SK-N-SH (cell line): ENCODE results near the gene SMIM36. TPM values are rescaled to one million over a fixed set of nuclear protein-coding genes. Genes with fewer than 3 reads are reported as not detected.

Experiments
- CTCF ChIA-PET: fragments of 300-600, 350-600 bp; formaldehyde crosslinking; extraction: SDS; loops from one replicate; lab custom pipeline; 2021; lab: Yijun Ruan, JAX
- POLR2A ChIA-PET: fragments of 350-600 bp; sonication (Branson Sonifier 250); formaldehyde crosslinking; extraction: SDS; loops from one replicate; lab custom pipeline; 2020; ENCODE audit warnings: antibody characterized with exemption, inconsistent platforms; lab: Yijun Ruan, JAX
- DNase-seq: peaks from one replicate; pipeline ENCODE4 v3.0.0; 2012
- H2AFZ ChIP-seq: fragments of 200-600 bp; sonication (generic); 2 replicates; pipeline ENCODE4 v1.8.1; 2016; ENCODE audit warnings: antibody characterized with exemption, mild to moderate bottlenecking, low read depth
- H3F3A ChIP-seq: fragments of 200-600 bp; sonication (generic); replicated peaks from 2 replicates; pipeline ENCODE3; 2016; ENCODE audit warnings: antibody characterized with exemption, mild to moderate bottlenecking; ENCODE audit not compliant: insufficient read depth
- H3K27ac ChIP-seq, 2 experiments: fragments of 200-500 bp in 1 of 2; fragments of 200-600 bp in 1 of 2; sonication (Bioruptor generic) in 1 of 2; sonication (generic), shearing (Covaris generic) in 1 of 2; 2 replicates each; pipeline versions ENCODE4 v1.5.1 to v1.6.1; 2014 to 2016; ENCODE audit warnings: low read depth in 2 of 2, inconsistent platforms in 1 of 2, low read length in 1 of 2, mild to moderate bottlenecking in 1 of 2, mixed read lengths in 1 of 2
- H3K27me3 ChIP-seq: fragments of 200-600 bp; sonication (generic), shearing (Covaris generic); 2 replicates; pipeline ENCODE4 v1.6.1; 2016; ENCODE audit warnings: mixed run types; ENCODE audit not compliant: insufficient read depth
- H3K36me3 ChIP-seq, 2 experiments: fragments of 200-500 bp in 1 of 2; fragments of 200-600 bp in 1 of 2; sonication (Bioruptor generic) in 1 of 2; sonication (generic) in 1 of 2; replicated peaks in 1 of 2; 2 replicates each; pipeline versions ENCODE3 to v1.5.1; 2014 to 2016; ENCODE audit warnings: low read length in 1 of 2, mild to moderate bottlenecking in 1 of 2; ENCODE audit not compliant: insufficient read depth in 2 of 2, control insufficient read depth in 1 of 2
- H3K4me1 ChIP-seq, 2 experiments: fragments of 200-500 bp in 1 of 2; fragments of 200-600 bp in 1 of 2; sonication (Bioruptor generic) in 1 of 2; sonication (generic), shearing (Covaris generic) in 1 of 2; 2 replicates each; pipeline versions ENCODE4 v1.5.1 to v1.6.1; 2014 to 2016; ENCODE audit warnings: low read depth in 1 of 2, low read length in 1 of 2, mixed run types in 1 of 2; ENCODE audit not compliant: insufficient read depth in 2 of 2, control insufficient read depth in 1 of 2
- H3K4me2 ChIP-seq: fragments of 200-600 bp; sonication (generic), shearing (Covaris generic); 2 replicates; pipeline ENCODE4 v1.6.1; 2017; ENCODE audit warnings: mixed run types
- H3K4me3 ChIP-seq, 2 experiments: fragments of 200-500 bp in 1 of 2; fragments of 200-600 bp in 1 of 2; sonication (Bioruptor generic) in 1 of 2; sonication (generic), shearing (Covaris generic) in 1 of 2; 2 replicates each; pipeline versions ENCODE4 v1.5.1 to v1.8.1; 2014 to 2016; ENCODE audit warnings: low read depth in 2 of 2, inconsistent platforms in 1 of 2, low read length in 1 of 2, mild to moderate bottlenecking in 1 of 2, mixed read lengths in 1 of 2, moderate library complexity in 1 of 2
- H3K79me2 ChIP-seq: fragments of 200-600 bp; sonication (generic); 2 replicates; pipeline ENCODE4 v1.8.1; 2017; ENCODE audit warnings: mild to moderate bottlenecking; ENCODE audit not compliant: insufficient read depth
- H3K9ac ChIP-seq: fragments of 200-600 bp; sonication (generic); 2 replicates; pipeline ENCODE4 v1.6.1; 2017; ENCODE audit warnings: mixed run types
- H3K9me2 ChIP-seq: fragments of 200-600 bp; sonication (generic); 2 replicates; pipeline ENCODE4 v1.6.1; 2017; ENCODE audit warnings: mixed run types
- H3K9me3 ChIP-seq: fragments of 200-600 bp; sonication (generic); 2 replicates; pipeline ENCODE4 v1.6.1; 2017; ENCODE audit warnings: mixed run types, mild to moderate bottlenecking, moderate library complexity
- H4K20me1 ChIP-seq: fragments of 200-600 bp; sonication (generic); 2 replicates; pipeline ENCODE4 v1.6.1; 2017; ENCODE audit warnings: mild to moderate bottlenecking, mixed run types; ENCODE audit not compliant: insufficient read depth
- EP300 ChIP-seq, 2 experiments: IDR thresholded peaks; 2 replicates each; pipeline versions ENCODE4 v1.4.0 to v1.6.1; 2012; ENCODE audit warnings: borderline replicate concordance in 1 of 2, low read depth in 1 of 2, low read length in 1 of 2
- FOXJ3 ChIP-seq: sonication (generic); formaldehyde crosslinking; IDR thresholded peaks from 2 replicates; pipeline ENCODE4 v1.5.1; 2020; ENCODE audit warnings: mild to moderate bottlenecking, missing genetic modification reagents
- GATA2 ChIP-seq: sonication (generic); formaldehyde crosslinking; IDR thresholded peaks from 2 replicates; pipeline ENCODE4 v1.5.0; 2020; ENCODE audit warnings: mild to moderate bottlenecking, missing genetic modification reagents
- JUND ChIP-seq: IDR thresholded peaks from 2 replicates; pipeline ENCODE4 v1.4.0; 2012
- RFX5 ChIP-seq: IDR thresholded peaks from 2 replicates; pipeline ENCODE4 v1.6.1; 2012; ENCODE audit warnings: mild to moderate bottlenecking, improper control_type of control experiment, low read length
- RXRA ChIP-seq: IDR thresholded peaks from 2 replicates; pipeline ENCODE4 v1.4.0; 2012; ENCODE audit warnings: low read depth, mild to moderate bottlenecking, borderline replicate concordance
- TAF1 ChIP-seq: IDR thresholded peaks from 2 replicates; pipeline ENCODE4 v1.6.1; 2012; ENCODE audit warnings: low read depth, mild to moderate bottlenecking, low read length, moderate library complexity, borderline replicate concordance
- TCF12 ChIP-seq: IDR thresholded peaks from 2 replicates; pipeline ENCODE4 v1.4.0; 2012
- WGBS: methylation state at CpG from one replicate; pipeline ENCODE4 v1.1.6; 2017; ENCODE audit warnings: low lambda C conversion rate; 5-methylcytosine and 5-hydroxymethylcytosine counted together
- polyA plus RNA-seq, 3 experiments: library from polyadenylated mRNA; depleted of rRNA; stranded (reverse); fragments of >200 nt; gene quantifications; 2 replicates each; pipeline ENCODE4 v1.2.3, GENCODE V29; 2012
- TF ChIP-seq, protein P1 (sequence below): IDR thresholded peaks from 2 replicates; pipeline ENCODE4 v1.6.1; 2012; ENCODE audit warnings: mild to moderate bottlenecking, low read depth, low read length, moderate library complexity
- TF ChIP-seq, protein P2 (sequence below): IDR thresholded peaks from 2 replicates; pipeline ENCODE4 v1.4.0; 2012; ENCODE audit warnings: low read depth
- TF ChIP-seq, protein P3 (sequence below): IDR thresholded peaks from 2 replicates; pipeline ENCODE4 v1.4.0; 2012; ENCODE audit warnings: low read depth, borderline replicate concordance

Gene SMIM36
- polyA plus RNA-seq, 1 of the 3 experiments (the other 2 are of a cell fraction): not detected

DNA sequence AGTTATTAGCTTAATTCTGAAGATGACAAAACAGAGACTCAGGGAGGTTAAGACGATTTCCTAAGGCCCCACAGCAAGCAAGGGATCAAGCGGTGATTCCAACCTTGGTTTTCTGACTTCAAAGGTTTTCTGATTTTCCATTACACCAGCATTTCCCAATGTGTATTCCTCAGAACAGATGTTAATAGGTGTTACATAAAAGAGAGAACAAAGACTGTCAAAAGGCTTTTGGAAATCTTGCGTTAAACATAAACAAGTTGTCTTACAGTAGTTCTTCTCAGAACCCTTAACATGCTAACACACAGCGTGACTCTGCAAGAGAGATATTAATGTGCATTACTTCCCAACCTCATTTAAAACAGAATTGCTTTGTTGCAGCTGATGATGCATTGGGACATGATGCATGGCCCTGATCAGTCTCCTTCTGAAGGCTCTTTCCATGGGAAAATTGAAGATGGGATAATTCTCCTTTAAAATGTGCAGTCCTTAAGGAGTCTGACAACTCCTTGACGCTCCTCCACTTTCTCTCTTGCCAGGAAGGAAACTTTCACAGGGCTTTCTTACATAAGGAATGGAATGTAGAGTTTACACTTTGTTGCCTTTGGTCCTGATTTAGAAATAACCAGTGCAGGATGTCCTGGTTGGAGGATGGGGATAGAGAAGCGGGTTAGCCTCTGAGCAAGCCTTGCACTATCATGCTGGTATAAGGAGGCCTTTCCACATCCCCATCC lies 68.1 kb downstream of the SMIM36 start:
- no peak overlapping the region for H3K9ac ChIP-seq

DNA sequence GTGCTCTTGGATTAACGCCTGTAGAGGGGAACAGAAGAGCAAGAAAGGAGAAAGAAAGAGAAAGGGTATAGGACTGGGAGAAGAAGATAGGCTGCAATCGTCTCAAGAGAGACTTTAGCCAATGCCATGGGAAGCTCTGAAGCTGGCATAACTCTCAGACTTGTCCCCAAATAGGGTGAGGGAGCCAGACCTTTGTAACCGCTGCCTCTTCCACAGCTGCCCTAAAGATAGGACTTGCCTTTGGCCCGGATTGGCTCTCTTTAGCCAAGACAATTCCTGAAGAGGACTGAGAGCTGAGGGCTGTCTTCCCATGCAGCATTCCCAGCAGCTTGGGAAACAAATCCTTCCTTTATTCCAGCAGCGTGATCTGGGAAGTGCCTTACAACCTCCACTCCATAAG lies 68.8 kb downstream of the SMIM36 start:
- H2AFZ ChIP-seq: no peak overlapping the region
- H3K36me3 ChIP-seq: no peaks in the 10 kb centered on the region
- H3F3A ChIP-seq: no peaks in the 10 kb centered on the region
- WGBS: 93% methylated on average over 5 of the region's 5 CpGs
- no peaks in the 10 kb centered on the region for H3K27me3 ChIP-seq
- no peaks in the 10 kb centered on the region for H3K79me2 ChIP-seq
- H3K4me1 ChIP-seq: peaks cover 3 to 39% of the 10 kb centered on the region in 2 experiments; a peak in 2 of 4 replicates
- H4K20me1 ChIP-seq: no peaks in the 10 kb centered on the region
- H3K4me2 ChIP-seq: no peak overlapping the region
- H3K9me3 ChIP-seq: no peaks in the 10 kb centered on the region
- no peak overlapping the region for H3K4me3 ChIP-seq
- no peaks in the 10 kb centered on the region for H3K9me2 ChIP-seq
- ChIA-PET CTCF (interaction anchor here (0.6 to 3.5 kb wide), 6 partner anchors 13 to 108 kb away, joined by 3 to 12 read pairs (median 3); no protein-coding TSS in a partner anchor), POLR2A (no interaction called here)
- DNase-seq: no peak
- no peak overlapping the region for H3K9ac ChIP-seq
- no peak for TF ChIP-seq GATA2
- H3K27ac ChIP-seq: peak overlapping the region in 1 of 2 experiments; percentile 94; a peak in 1 of 4 replicates

More for the DNA sequence above, 68.1 kb downstream of the SMIM36 start:
- POLR2A ChIA-PET: no interaction called here
- Histone ChIP-seq H3K36me3 (no peaks in the 10 kb centered on the region), H3K27me3 (no peaks in the 10 kb centered on the region), H3F3A (no peaks in the 10 kb centered on the region), H3K79me2 (no peaks in the 10 kb centered on the region), H3K9me2 (no peaks in the 10 kb centered on the region), H3K27ac (peak overlapping the region in 1 of 2 experiments; percentile 94; a peak in 1 of 4 replicates), H3K4me2 (no peak overlapping the region), H2AFZ (no peak overlapping the region), H3K4me3 (no peak overlapping the region)
- DNase-seq: no peak
- CTCF ChIA-PET: interaction anchor here (0.6 to 1.5 kb wide), 3 partner anchors 67 to 109 kb away, joined by 3 to 6 read pairs (median 3); no protein-coding TSS in a partner anchor
- TF ChIP-seq FOXJ3 (CRISPR knock-in tag): no peak
- TF ChIP-seq TCF12: no peak
- TF ChIP-seq RXRA: no peak
- TF ChIP-seq, protein P1, sequence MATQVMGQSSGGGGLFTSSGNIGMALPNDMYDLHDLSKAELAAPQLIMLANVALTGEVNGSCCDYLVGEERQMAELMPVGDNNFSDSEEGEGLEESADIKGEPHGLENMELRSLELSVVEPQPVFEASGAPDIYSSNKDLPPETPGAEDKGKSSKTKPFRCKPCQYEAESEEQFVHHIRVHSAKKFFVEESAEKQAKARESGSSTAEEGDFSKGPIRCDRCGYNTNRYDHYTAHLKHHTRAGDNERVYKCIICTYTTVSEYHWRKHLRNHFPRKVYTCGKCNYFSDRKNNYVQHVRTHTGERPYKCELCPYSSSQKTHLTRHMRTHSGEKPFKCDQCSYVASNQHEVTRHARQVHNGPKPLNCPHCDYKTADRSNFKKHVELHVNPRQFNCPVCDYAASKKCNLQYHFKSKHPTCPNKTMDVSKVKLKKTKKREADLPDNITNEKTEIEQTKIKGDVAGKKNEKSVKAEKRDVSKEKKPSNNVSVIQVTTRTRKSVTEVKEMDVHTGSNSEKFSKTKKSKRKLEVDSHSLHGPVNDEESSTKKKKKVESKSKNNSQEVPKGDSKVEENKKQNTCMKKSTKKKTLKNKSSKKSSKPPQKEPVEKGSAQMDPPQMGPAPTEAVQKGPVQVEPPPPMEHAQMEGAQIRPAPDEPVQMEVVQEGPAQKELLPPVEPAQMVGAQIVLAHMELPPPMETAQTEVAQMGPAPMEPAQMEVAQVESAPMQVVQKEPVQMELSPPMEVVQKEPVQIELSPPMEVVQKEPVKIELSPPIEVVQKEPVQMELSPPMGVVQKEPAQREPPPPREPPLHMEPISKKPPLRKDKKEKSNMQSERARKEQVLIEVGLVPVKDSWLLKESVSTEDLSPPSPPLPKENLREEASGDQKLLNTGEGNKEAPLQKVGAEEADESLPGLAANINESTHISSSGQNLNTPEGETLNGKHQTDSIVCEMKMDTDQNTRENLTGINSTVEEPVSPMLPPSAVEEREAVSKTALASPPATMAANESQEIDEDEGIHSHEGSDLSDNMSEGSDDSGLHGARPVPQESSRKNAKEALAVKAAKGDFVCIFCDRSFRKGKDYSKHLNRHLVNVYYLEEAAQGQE: no peak
- TF ChIP-seq, protein P2, sequence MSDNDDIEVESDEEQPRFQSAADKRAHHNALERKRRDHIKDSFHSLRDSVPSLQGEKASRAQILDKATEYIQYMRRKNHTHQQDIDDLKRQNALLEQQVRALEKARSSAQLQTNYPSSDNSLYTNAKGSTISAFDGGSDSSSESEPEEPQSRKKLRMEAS: no peak
- TF ChIP-seq JUND: no peak
- TF ChIP-seq, protein P3, sequence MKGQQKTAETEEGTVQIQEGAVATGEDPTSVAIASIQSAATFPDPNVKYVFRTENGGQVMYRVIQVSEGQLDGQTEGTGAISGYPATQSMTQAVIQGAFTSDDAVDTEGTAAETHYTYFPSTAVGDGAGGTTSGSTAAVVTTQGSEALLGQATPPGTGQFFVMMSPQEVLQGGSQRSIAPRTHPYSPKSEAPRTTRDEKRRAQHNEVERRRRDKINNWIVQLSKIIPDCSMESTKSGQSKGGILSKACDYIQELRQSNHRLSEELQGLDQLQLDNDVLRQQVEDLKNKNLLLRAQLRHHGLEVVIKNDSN: no peak
- no peak for TF ChIP-seq EP300 (IDR thresholded peaks at IDR 0.05; ENCODE audit: borderline replicate concordance in 1 of 2, low read depth in 1 of 2, low read length in 1 of 2)
- TF ChIP-seq RFX5: no peak
- TF ChIP-seq TAF1: no peak
- TF ChIP-seq, all 33 proteins: peak for 0
- Histone ChIP-seq H4K20me1 (no peaks in the 10 kb centered on the region), H3K9me3 (no peaks in the 10 kb centered on the region), H3K4me1 (peaks cover 3 to 39% of the 10 kb centered on the region in 2 experiments; a peak in 2 of 4 replicates)
- WGBS: 93% methylated on average over 6 of the region's 6 CpGs
